GM12878 (cell line): ENCODE measurements around the gene KLHL35. TPM values are rescaled to one million over a fixed set of nuclear protein-coding genes. Genes with fewer than 3 reads are reported as not detected.
"Not testable (repeated sequence)": the region's sequence is repeated elsewhere in the genome, so short reads cannot be mapped to it uniquely, and the experiment has no call there.

Experiments used
- ATAC-seq: fragments of 200-7000 bp; cut with Tn5 transposase; 3 replicates; pipeline ENCODE4 v1.9.1; 2020; ENCODE audit warnings: mild to moderate bottlenecking, moderate library complexity
- BruUV-seq: library from RNA; stranded (reverse); fragments of 400-500 nt; replicated peaks from 2 replicates; lab custom pipeline; 2021; lab: Mats Ljungman, UMichigan
- CTCF ChIA-PET: fragments of 300-600 bp; sonication (Branson Sonifier 250); formaldehyde crosslinking; extraction: SDS; loops from one replicate; lab custom pipeline; 2021; ENCODE audit warnings: inconsistent platforms; lab: Yijun Ruan, JAX
- POLR2A ChIA-PET: fragments of 350-600 bp; formaldehyde crosslinking; extraction: SDS; loops from one replicate; lab custom pipeline; 2021; ENCODE audit warnings: inconsistent platforms; lab: Charles Lee
- RAD21 ChIA-PET: fragments of 300-600 bp; sonication (Branson Sonifier 250); formaldehyde crosslinking; loops from one replicate; lab custom pipeline; 2023; ENCODE audit warnings: antibody characterized with exemption; ENCODE audit not compliant: unreplicated experiment; lab: Charles Lee
- SMC1A ChIA-PET: fragments of 300-600 bp; sonication (Branson Sonifier 250); formaldehyde crosslinking; loops from one replicate; lab custom pipeline; 2023; ENCODE audit not compliant: unreplicated experiment, uncharacterized antibody; lab: Charles Lee
- DNase-seq: peaks from one replicate; pipeline ENCODE4 v3.0.0-alpha.2; 2011; ENCODE audit warnings: low read depth, low spot score
- FAIRE-seq: peaks from 3 replicates; lab custom pipeline; 2011; peaks lifted over from hg19 to GRCh38; lab: Jason Lieb, UNC
- H2AFZ ChIP-seq: 2 replicates; pipeline ENCODE4 v1.6.0; 2011; ENCODE audit warnings: low read depth, low read length, control low read depth; ENCODE audit not compliant: control insufficient read depth
- H3K27ac ChIP-seq: 2 replicates; pipeline ENCODE4 v1.5.1; 2011; ENCODE audit warnings: control low read depth; ENCODE audit not compliant: control insufficient read depth, insufficient read depth
- H3K27me3 ChIP-seq, 2 experiments: replicated peaks in 1 of 2; 2 replicates each; pipeline versions ENCODE4 v1.6.0 to v1.6.1; 2011; ENCODE audit warnings: low read length in 1 of 2; ENCODE audit not compliant: control insufficient read depth in 2 of 2, insufficient read depth in 2 of 2
- H3K36me3 ChIP-seq, 2 experiments: 2 replicates each; pipeline ENCODE4 v1.5.1; 2011; ENCODE audit warnings: low read length in 1 of 2; ENCODE audit not compliant: control insufficient read depth in 2 of 2, insufficient read depth in 2 of 2
- H3K4me1 ChIP-seq: 2 replicates; pipeline ENCODE4 v1.6.1; 2011; ENCODE audit warnings: mild to moderate bottlenecking, low read length, moderate library complexity, mixed read lengths; ENCODE audit not compliant: control insufficient read depth, insufficient read depth
- H3K4me2 ChIP-seq: 2 replicates; pipeline ENCODE4 v1.6.0; 2011; ENCODE audit warnings: control low read depth; ENCODE audit not compliant: control insufficient read depth, insufficient read depth
- H3K4me3 ChIP-seq: fragments of 200-600 bp; sonication (generic); 2 replicates; pipeline ENCODE4 v1.5.1; 2016
- H3K79me2 ChIP-seq: 2 replicates; pipeline ENCODE4 v1.6.0; 2011; ENCODE audit warnings: low read length; ENCODE audit not compliant: control insufficient read depth, insufficient read depth
- H3K9ac ChIP-seq: 2 replicates; pipeline ENCODE4 v1.8.0; 2011; ENCODE audit warnings: low read length, control low read depth, mixed read lengths; ENCODE audit not compliant: control insufficient read depth, insufficient read depth
- H3K9me3 ChIP-seq: replicated peaks from 3 replicates; pipeline ENCODE4 v1.5.1; 2011; ENCODE audit warnings: mild to moderate bottlenecking, low read length; ENCODE audit not compliant: control insufficient read depth, insufficient read depth
- H4K20me1 ChIP-seq: 2 replicates; pipeline ENCODE4 v1.6.0; 2011; ENCODE audit not compliant: control insufficient read depth, insufficient read depth
- SP1 ChIP-seq: IDR thresholded peaks from one replicate; pipeline ENCODE4 v1.6.1; 2011; ENCODE audit warnings: low read depth, low read length
- STAT1 ChIP-seq: fragments of 450-650 bp; conservative IDR thresholded peaks from 2 replicates; pipeline ENCODE4 v1.6.1; 2014; ENCODE audit warnings: antibody characterized with exemption, mild to moderate bottlenecking
- TARDBP ChIP-seq: IDR thresholded peaks from 2 replicates; pipeline ENCODE4 v1.6.1; 2016; ENCODE audit warnings: borderline replicate concordance
- WGBS: methylation state at CpG from one replicate; pipeline ENCODE4 v1.1.6; 2016; ENCODE audit warnings: low lambda C conversion rate; ENCODE audit not compliant: insufficient replicate concordance, insufficient coverage; ENCODE audit errors: missing lambda C conversion rate; 5-methylcytosine and 5-hydroxymethylcytosine counted together
- in situ Hi-C: fragments of 300-500 bp; cut with MboI; formaldehyde crosslinking; loops from 9 replicates; pipeline ENCODE4 v1.14.3; 2018; ENCODE audit warnings: mixed read lengths
- intact Hi-C: fragments of 100-400 bp; cut with micrococcal nuclease; formaldehyde crosslinking; loops from one replicate; pipeline ENCODE4 v1.14.2; 2022; ENCODE audit not compliant: unreplicated experiment
- polyA plus RNA-seq, 11 experiments: library from polyadenylated mRNA; depleted of rRNA in 4 of 11; unstranded in 6 of 11; stranded (reverse) in 5 of 11; fragments of >200 nt; fragmentation: Nextera tagmentation in 4 of 11; fragmentation: Illumina TruSeq in 1 of 11; extraction: Ambion mirVana in 4 of 11; extraction: Trizol in 1 of 11; gene quantifications; 1 replicate in 1 of 11; 2 replicates in 10 of 11; pipeline versions ENCODE4 v1.2.1 to v1.2.3, GENCODE V29; 2011 to 2016; ENCODE audit warnings: inconsistent platforms in 2 of 11, missing spikeins in 2 of 11, low read depth in 1 of 11
- total RNA-seq, 4 experiments: library from RNA; depleted of rRNA in 3 of 4; stranded (reverse); fragments of >200 nt in 3 of 4; fragmentation: Illumina TruSeq in 1 of 4; extraction: Trizol in 1 of 4; gene quantifications; 2 replicates each; pipeline versions ENCODE4 v1.2.1 to v1.2.3, GENCODE V29; 2013 to 2021
- TF ChIP-seq, protein P1 (sequence below): fragments of 450-650 bp; formaldehyde crosslinking; IDR thresholded peaks from 2 replicates; pipeline ENCODE4 v1.4.0; 2020; ENCODE audit warnings: mild to moderate bottlenecking, moderate library complexity

KLHL35 gene
- total and polyA plus RNA-seq, 10 of the 15 experiments (the other 5 are each of a cell fraction or from before 2014, with no cell fraction given): 0.04 to 0.34 (median 0.13) TPM; not detected in 1

- TF ChIP-seq, protein P1, sequence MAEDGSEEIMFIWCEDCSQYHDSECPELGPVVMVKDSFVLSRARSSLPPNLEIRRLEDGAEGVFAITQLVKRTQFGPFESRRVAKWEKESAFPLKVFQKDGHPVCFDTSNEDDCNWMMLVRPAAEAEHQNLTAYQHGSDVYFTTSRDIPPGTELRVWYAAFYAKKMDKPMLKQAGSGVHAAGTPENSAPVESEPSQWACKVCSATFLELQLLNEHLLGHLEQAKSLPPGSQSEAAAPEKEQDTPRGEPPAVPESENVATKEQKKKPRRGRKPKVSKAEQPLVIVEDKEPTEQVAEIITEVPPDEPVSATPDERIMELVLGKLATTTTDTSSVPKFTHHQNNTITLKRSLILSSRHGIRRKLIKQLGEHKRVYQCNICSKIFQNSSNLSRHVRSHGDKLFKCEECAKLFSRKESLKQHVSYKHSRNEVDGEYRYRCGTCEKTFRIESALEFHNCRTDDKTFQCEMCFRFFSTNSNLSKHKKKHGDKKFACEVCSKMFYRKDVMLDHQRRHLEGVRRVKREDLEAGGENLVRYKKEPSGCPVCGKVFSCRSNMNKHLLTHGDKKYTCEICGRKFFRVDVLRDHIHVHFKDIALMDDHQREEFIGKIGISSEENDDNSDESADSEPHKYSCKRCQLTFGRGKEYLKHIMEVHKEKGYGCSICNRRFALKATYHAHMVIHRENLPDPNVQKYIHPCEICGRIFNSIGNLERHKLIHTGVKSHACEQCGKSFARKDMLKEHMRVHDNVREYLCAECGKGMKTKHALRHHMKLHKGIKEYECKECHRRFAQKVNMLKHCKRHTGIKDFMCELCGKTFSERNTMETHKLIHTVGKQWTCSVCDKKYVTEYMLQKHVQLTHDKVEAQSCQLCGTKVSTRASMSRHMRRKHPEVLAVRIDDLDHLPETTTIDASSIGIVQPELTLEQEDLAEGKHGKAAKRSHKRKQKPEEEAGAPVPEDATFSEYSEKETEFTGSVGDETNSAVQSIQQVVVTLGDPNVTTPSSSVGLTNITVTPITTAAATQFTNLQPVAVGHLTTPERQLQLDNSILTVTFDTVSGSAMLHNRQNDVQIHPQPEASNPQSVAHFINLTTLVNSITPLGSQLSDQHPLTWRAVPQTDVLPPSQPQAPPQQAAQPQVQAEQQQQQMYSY (CRISPR knock-in tag): no peak
- no peak for TF ChIP-seq SP1
- TF ChIP-seq STAT1: no peak
- TF ChIP-seq TARDBP: no peak
These were observed 52.8 kb downstream of the KLHL35 start (continued) for GRCh38 chr11:75380245-75380644.

- H3K4me1 ChIP-seq, H3K9ac ChIP-seq, H3K4me3 ChIP-seq, BruUV-seq, FAIRE-seq, H3K36me3 ChIP-seq, H3K4me2 ChIP-seq, DNase-seq, H2AFZ ChIP-seq, H4K20me1 ChIP-seq, H3K79me2 ChIP-seq, RAD21 ChIA-PET, H3K27me3 ChIP-seq, in situ Hi-C loops, H3K9me3 ChIP-seq, ATAC-seq, H3K27ac ChIP-seq, intact Hi-C loops: not testable (repeated sequence)
- SMC1A ChIA-PET: interaction anchor here (0.6 to 8.3 kb wide), 2 partner anchors 98 to 240 kb away, joined by 3 to 89 read pairs; no protein-coding TSS in a partner anchor
- POLR2A ChIA-PET: interaction anchor here (1.2 kb wide), 1 partner anchor 53 kb away, joined by 4 read pairs; no protein-coding TSS in a partner anchor
- CTCF ChIA-PET: interaction anchor here (0.7 to 17.1 kb wide), 3 partner anchors 17 to 101 kb away, joined by 4 to 406 read pairs (median 5); no protein-coding TSS in a partner anchor
- WGBS: 63% methylated on average over 17 of the region's 17 CpGs
These were observed 54.2 kb downstream of the KLHL35 start for GRCh38 chr11:75378776-75379175.
